Thyroid gland (tissue), 4 donors: ENCODE measurements around the gene CFAP157.

Experiments
- CTCF ChIP-seq, 6 experiments: fragments of 200-600 bp in 3 of 6; fragments of 450-650 bp in 3 of 6; sonication (generic) in 3 of 6; IDR thresholded peaks; one replicate each; pipeline ENCODE4 v1.5.1; 2016 to 2019; ENCODE audit warnings: antibody characterized with exemption in 6 of 6, mild to moderate bottlenecking in 2 of 6, inconsistent platforms in 1 of 6, moderate library complexity in 1 of 6
- POLR2A ChIP-seq, 2 donors: fragments of 450-650 bp; IDR thresholded peaks; one replicate each; pipeline ENCODE4 v1.6.1; 2017; ENCODE audit warnings: antibody characterized with exemption in 2 of 2, mild to moderate bottlenecking in 2 of 2, moderate library complexity in 1 of 2

- TF ChIP-seq POLR2A (IDR thresholded peaks at IDR 0.05) (no peak), CTCF (IDR thresholded peaks at IDR 0.05) (no peak)
Measured at GRCh38 chr9:127765418-127765817, 58.6 kb downstream of the CFAP157 start.
